Measurements from ENCODE around the gene ADM2.
A peak's percentile ranks its signal among the peaks of the same experiment; 100 is the strongest.

Gene ADM2

GRCh38 chr22:50529897-50530579, 48.7 kb downstream of the ADM2 start, which contains the start of gene TYMP:
TSS of gene TYMP (minus strand) at chr22:50530012. CDS start at chr22:50529709, 303 bp downstream.
- Histone ChIP-seq H3K27ac (ENCODE audit: low read length) (peak within 1 kb of the TSS; percentile 54), H2AFZ (ENCODE audit: low read length) (peak within 1 kb of the TSS; percentile 79), H3K9me3 (replicated peaks; ENCODE audit: insufficient read depth, low read length) (no peaks in the 10 kb centered on the region), H4K20me1 (ENCODE audit: insufficient read depth, low read length) (no peaks in the 10 kb centered on the region), H3F3A (ENCODE audit: insufficient read depth, low read length) (peaks cover 21% of the 10 kb centered on the region), H3K4me3 (ENCODE audit: low read length) (peak within 1 kb of the TSS; percentile 63), H3K79me2 (ENCODE audit: low read length) (peaks cover 6% of the 10 kb centered on the region), H3K27me3 (replicated peaks; ENCODE audit: insufficient read depth, low read length) (peaks cover 9% of the 10 kb centered on the region; the same call in 1 of the 2 replicates), H3K9me2 (replicated peaks; ENCODE audit: insufficient read depth, low read length) (no peaks in the 10 kb centered on the region), H3K4me2 (ENCODE audit: low read depth, low read length) (peak within 1 kb of the TSS; percentile 95), H3K4me1 (ENCODE audit: low read length) (peaks cover 24% of the 10 kb centered on the region), H3K36me3 (replicated peaks; ENCODE audit: insufficient read depth, low read length) (no peaks in the 10 kb centered on the region), H3K9ac (ENCODE audit: low read length) (peak within 1 kb of the TSS; percentile 71)
- TF ChIP-seq EZH2 (optimal IDR thresholded peaks at IDR 0.05; ENCODE audit: low read depth, low read length) (no peak), CTCF (IDR thresholded peaks at IDR 0.05; ENCODE audit: low read length) (no peak), EZH2phosphoT487 (IDR thresholded peaks at IDR 0.05; ENCODE audit: low read length) (no peak)
- peak; percentile 43 for DNase-seq

DNA sequence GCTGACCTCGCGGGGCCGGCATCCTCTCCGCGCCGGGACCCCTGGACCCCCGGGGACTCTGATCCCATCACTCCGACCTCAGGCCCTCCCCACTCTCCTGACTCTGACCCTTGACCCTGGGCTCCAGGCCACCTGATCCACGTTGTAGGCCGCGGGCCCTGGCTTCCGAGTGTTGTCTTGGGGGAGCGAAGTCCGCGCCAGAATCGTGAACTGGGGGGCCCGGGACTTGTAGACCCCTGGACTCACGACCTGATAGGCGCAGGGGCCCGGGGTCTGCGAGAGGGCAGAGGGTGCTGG, 49.2 kb downstream of the ADM2 start:
- Histone ChIP-seq H3K27ac (ENCODE audit: low read length) (peak overlapping the region; percentile 54), H3K4me3 (ENCODE audit: low read length) (peak overlapping the region; percentile 63), H3K36me3 (replicated peaks; ENCODE audit: insufficient read depth, low read length) (no peaks in the 10 kb centered on the region), H3K9ac (ENCODE audit: low read length) (peak overlapping the region; percentile 71), H3K79me2 (ENCODE audit: low read length) (0 out of 2 replicates have a peak, but pooled peaks cover 4% of the 10 kb centered on the region), H3K9me3 (replicated peaks; ENCODE audit: insufficient read depth, low read length) (no peaks in the 10 kb centered on the region), H3K9me2 (replicated peaks; ENCODE audit: insufficient read depth, low read length) (no peaks in the 10 kb centered on the region), H3K4me2 (ENCODE audit: low read depth, low read length) (peak overlapping the region; percentile 95), H3K4me1 (ENCODE audit: low read length) (peaks cover 24% of the 10 kb centered on the region), H3K27me3 (replicated peaks; ENCODE audit: insufficient read depth, low read length) (peaks cover 9% of the 10 kb centered on the region; the same call in 1 of the 2 replicates), H3F3A (ENCODE audit: insufficient read depth, low read length) (peaks cover 19% of the 10 kb centered on the region), H2AFZ (ENCODE audit: low read length) (peak overlapping the region; percentile 79; the same call in 1 of the 2 replicates), H4K20me1 (ENCODE audit: insufficient read depth, low read length) (no peaks in the 10 kb centered on the region)
- TF ChIP-seq EZH2phosphoT487 (IDR thresholded peaks at IDR 0.05; ENCODE audit: low read length) = no peak
- TF ChIP-seq CTCF (IDR thresholded peaks at IDR 0.05; ENCODE audit: low read length) = no peak
- no peak for TF ChIP-seq EZH2 (optimal IDR thresholded peaks at IDR 0.05; ENCODE audit: low read depth, low read length)
- DNase-seq = no peak

DNA sequence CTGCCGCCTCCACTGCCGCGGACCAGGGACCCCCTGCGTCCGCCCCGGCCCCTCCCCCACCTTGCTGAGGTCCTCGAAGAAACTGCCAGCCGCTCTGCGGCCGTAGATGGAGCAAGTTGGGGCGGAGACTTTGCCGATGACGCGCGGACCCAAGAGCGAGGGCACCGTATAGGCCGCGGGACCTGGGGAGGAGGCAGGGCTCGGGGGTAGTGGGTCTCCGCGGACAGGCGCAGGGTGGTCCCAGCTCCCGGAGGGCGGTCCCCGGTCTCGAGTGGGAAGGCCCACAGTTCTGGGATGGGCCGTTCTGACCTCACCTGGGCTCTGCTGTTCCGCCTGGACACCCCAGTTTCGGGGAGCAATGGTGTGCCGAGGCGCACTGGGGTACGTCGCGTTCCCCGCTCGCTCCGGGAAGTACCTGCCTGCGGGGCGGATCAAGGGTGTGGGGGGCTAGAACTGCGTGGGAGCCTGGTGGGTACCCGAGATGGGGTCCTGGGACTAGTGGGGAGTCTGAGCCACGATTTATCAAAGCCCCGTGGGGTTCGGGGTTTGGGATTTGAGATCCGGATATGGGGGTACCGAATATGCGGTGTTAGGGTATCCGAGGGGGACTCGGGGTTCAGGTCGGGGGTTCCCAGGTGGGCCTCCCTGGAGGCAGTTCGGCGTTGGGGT, 49.7 kb downstream of the ADM2 start:
- peak overlapping the region; percentile 54; the same call in 1 of the 2 replicates for H3K27ac ChIP-seq (ENCODE audit: low read length)
- H2AFZ ChIP-seq (ENCODE audit: low read length) = peak overlapping the region; percentile 79
- H3K9me3 ChIP-seq (replicated peaks; ENCODE audit: insufficient read depth, low read length) = no peaks in the 10 kb centered on the region
- peak; percentile 77 for DNase-seq
- no peaks in the 10 kb centered on the region for H3K9me2 ChIP-seq (replicated peaks; ENCODE audit: insufficient read depth, low read length)
- TF ChIP-seq EZH2phosphoT487 (IDR thresholded peaks at IDR 0.05; ENCODE audit: low read length) = no peak
- peaks cover 22% of the 10 kb centered on the region for H3F3A ChIP-seq (ENCODE audit: insufficient read depth, low read length)
- peaks cover 27% of the 10 kb centered on the region for H3K4me1 ChIP-seq (ENCODE audit: low read length)
- H3K4me2 ChIP-seq (ENCODE audit: low read depth, low read length) = peak overlapping the region; percentile 95
- H3K36me3 ChIP-seq (replicated peaks; ENCODE audit: insufficient read depth, low read length) = no peaks in the 10 kb centered on the region
- H3K27me3 ChIP-seq (replicated peaks; ENCODE audit: insufficient read depth, low read length) = peaks cover 9% of the 10 kb centered on the region; the same call in 1 of the 2 replicates
- H4K20me1 ChIP-seq (ENCODE audit: insufficient read depth, low read length) = no peaks in the 10 kb centered on the region
- peak overlapping the region; percentile 63 for H3K4me3 ChIP-seq (ENCODE audit: low read length)
- peak overlapping the region; percentile 71 for H3K9ac ChIP-seq (ENCODE audit: low read length)
- 0 out of 2 replicates have a peak, but pooled peaks cover 4% of the 10 kb centered on the region for H3K79me2 ChIP-seq (ENCODE audit: low read length)
